Activated T-cell treated with anti-CD3 and anti-CD28 coated beads, Interleukin-2, amount 50 U/mL, for 4 hours (primary cell): ENCODE measurements around the gene MAPKAPK5. TPM values are rescaled to one million over a fixed set of nuclear protein-coding genes. Genes with fewer than 3 reads are reported as not detected.

Source experiments
- ATAC-seq, 2 donors: fragments of 200-7000 bp; cut with Tn5 transposase; one replicate each; pipeline ENCODE4 v1.10.0; 2021
- DNase-seq: peaks from one replicate; pipeline ENCODE4 v3.0.0-alpha.2; 2020
- H3K27me3 Mint-ChIP-seq: one replicate; pipeline ENCODE4 v1.8.0; 2021; ENCODE audit warnings: low read depth, mixed read lengths
- H3K36me3 Mint-ChIP-seq: one replicate; pipeline ENCODE4 v1.8.0; 2022; ENCODE audit warnings: mixed read lengths; ENCODE audit not compliant: insufficient read depth
- H3K4me1 Mint-ChIP-seq: one replicate; pipeline ENCODE4 v1.8.0; 2021; ENCODE audit warnings: low read depth, mixed read lengths
- H3K4me3 Mint-ChIP-seq: one replicate; pipeline ENCODE4 v1.8.0; 2021; ENCODE audit warnings: mild to moderate bottlenecking, moderate library complexity, mixed read lengths
- H3K9me3 Mint-ChIP-seq: one replicate; pipeline ENCODE4 v1.8.0; 2021; ENCODE audit warnings: mixed read lengths
- total RNA-seq, 3 donors: library from RNA; stranded (reverse); gene quantifications; one replicate each; pipeline ENCODE4 v1.2.1, GENCODE V29; 2021

The MAPKAPK5 gene
- total RNA-seq, 3 donors from 2014 or later = 98.7 to 109 (median 98.9) TPM

DNA sequence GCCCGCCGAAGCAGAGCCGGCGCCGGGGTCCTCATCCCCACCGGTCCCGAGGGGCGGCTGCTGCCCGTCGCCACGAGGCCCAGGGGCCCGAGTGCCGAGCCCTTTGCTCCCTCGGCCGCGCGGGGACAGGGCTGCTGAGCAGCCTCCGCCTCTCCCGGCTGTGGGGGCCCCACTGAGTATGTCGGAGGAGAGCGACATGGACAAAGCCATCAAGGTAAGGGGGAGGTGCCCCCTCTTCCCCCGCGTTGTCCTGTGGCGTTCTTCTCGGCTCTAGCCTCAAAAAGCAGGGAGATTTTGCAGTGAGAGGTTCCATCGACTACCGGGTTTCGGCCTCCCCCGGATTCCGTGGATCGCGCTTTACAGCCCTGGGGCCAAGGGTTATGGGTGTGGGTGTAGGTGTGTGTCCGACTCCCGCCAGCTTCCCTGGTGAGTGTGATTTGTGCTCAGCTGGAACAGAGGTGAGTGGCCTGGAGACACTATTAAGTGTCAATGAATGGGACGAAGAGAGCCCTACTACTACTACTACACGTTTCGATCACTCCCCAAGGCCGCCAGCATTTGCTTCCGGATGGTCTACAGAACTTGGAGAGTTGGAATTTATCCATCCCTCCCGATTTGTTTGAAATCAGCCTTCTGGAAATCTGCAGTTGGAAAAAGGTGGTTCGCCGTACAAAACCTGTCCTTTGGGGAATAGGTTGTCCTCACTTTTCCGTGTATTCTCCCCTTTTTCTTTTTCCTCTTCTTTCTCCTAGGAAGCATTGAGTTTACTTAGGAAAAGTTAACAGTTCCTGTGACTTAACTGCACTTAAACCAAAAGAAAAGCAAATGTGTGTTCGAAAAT lies 748 bp downstream of the MAPKAPK5 start:
- H3K27me3 Mint-ChIP-seq = no peaks in the 10 kb centered on the region
- DNase-seq (peak; percentile 11), ATAC-seq (peak; percentile 31 to 35)
- peak overlapping the region; percentile 95 for H3K4me3 Mint-ChIP-seq
- H3K36me3 Mint-ChIP-seq = peaks cover 23% of the 10 kb centered on the region
- H3K4me1 Mint-ChIP-seq = peaks cover 57% of the 10 kb centered on the region
- no peaks in the 10 kb centered on the region for H3K9me3 Mint-ChIP-seq

DNA sequence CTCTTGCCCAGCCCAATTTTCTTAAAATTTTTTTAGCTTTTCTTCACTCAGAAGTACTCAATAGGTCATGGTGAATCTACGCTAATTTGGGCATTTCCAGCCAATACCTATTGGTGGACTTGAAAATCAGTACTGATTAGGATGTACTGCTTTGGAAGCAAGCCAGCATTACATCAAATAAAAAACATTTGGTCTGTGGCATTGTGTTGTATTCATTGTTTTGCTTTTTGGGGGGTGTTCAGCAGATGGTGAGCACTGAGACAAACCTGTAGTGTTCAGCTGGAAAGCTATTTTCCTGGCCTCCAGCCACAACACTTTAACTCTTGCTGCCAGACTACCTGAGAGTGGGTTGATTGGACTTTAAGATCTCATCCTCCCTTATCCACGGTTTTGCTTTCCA lies 4.0 kb downstream of the MAPKAPK5 start:
- Mint-ChIP-seq H3K4me3 (no peak overlapping the region), H3K4me1 (peaks cover 46% of the 10 kb centered on the region), H3K36me3 (peaks cover 20% of the 10 kb centered on the region), H3K9me3 (peaks cover 3% of the 10 kb centered on the region), H3K27me3 (no peaks in the 10 kb centered on the region)
- DNase-seq (no peak), ATAC-seq (no peak)

DNA sequence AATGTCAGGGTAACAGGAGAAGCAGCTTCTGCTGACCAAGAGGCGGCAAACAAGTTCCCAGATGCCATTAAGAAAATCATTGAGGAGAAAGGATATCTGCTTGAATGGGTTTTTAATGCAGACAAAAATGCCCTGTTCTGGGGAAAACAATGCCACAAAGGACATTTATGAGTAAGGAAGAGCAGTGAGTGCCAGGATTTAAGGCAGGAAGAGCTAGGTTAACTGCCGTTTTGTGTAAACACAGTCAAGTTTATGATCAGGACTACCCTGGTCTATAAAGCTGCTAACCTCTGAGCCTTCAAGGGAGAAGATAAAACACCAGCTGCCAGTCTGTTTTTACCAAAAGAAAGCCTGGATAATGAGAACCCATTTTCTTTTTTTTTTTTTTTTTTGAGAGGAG lies 8.5 kb downstream of the MAPKAPK5 start:
- H3K9me3 Mint-ChIP-seq = peaks cover 3% of the 10 kb centered on the region
- DNase-seq (no peak), ATAC-seq (no peak)
- peaks cover 24% of the 10 kb centered on the region for H3K36me3 Mint-ChIP-seq
- no peaks in the 10 kb centered on the region for H3K27me3 Mint-ChIP-seq
- H3K4me1 Mint-ChIP-seq = peaks cover 40% of the 10 kb centered on the region
- H3K4me3 Mint-ChIP-seq = no peak overlapping the region

DNA sequence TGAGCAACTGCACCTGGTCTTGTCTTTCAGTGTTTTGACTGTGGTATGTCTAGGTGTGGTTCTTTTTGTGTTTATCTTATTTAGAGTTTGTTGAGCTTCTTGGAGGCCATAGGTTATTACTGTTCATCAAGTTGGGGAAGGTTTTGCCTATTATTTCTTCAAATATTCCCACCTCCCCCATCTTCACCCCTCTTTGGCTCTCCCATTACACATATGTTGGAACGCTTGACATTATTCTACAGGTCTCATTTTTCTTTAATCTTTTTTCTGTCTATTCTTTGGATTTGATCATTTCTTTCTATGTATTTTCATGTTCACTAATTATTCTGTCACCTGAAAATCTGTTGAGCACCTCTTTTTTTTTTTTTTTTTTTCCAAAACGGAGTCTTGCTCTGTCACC lies 16.2 kb downstream of the MAPKAPK5 start:
- DNase-seq (no peak), ATAC-seq (no peak)
- peaks cover 35% of the 10 kb centered on the region for H3K4me1 Mint-ChIP-seq
- H3K9me3 Mint-ChIP-seq = no peaks in the 10 kb centered on the region
- no peaks in the 10 kb centered on the region for H3K27me3 Mint-ChIP-seq
- peaks cover 11% of the 10 kb centered on the region for H3K36me3 Mint-ChIP-seq
- no peak overlapping the region for H3K4me3 Mint-ChIP-seq

- Mint-ChIP-seq H3K4me3 (no peak overlapping the region), H3K4me1 (peaks cover 36% of the 10 kb centered on the region), H3K9me3 (no peaks in the 10 kb centered on the region), H3K27me3 (no peaks in the 10 kb centered on the region), H3K36me3 (peaks cover 11% of the 10 kb centered on the region)
- ATAC-seq (no peak), DNase-seq (no peak)
Observed at GRCh38 chr12:111858778-111859177, 16.8 kb downstream of the MAPKAPK5 start.

DNA sequence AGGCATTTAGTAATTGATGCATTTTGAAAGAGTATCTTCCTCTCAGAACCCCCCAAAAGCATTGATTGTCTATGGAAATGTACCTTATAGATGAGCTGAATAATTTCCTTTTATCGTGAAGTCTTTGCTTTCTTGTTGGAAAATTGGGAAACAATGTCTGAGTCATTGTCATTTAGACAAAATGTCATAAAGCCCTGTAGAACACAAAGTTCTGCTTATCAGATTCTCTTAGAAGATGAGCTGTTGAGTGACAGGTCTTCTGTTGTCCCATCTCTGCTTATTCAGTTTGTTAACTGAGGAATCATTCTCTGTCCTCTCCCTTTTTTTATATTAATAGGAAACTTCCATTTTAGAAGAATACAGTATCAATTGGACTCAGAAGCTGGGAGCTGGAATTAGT lies 22.9 kb downstream of the MAPKAPK5 start:
- Mint-ChIP-seq H3K9me3 (no peaks in the 10 kb centered on the region), H3K4me1 (peaks cover 14% of the 10 kb centered on the region), H3K36me3 (peaks cover 18% of the 10 kb centered on the region), H3K27me3 (no peaks in the 10 kb centered on the region), H3K4me3 (no peak overlapping the region)
- DNase-seq = no peak
- ATAC-seq = no peak

- DNase-seq (no peak), ATAC-seq (no peak)
- Mint-ChIP-seq H3K4me1 (peaks cover 5% of the 10 kb centered on the region), H3K4me3 (no peak overlapping the region), H3K27me3 (no peaks in the 10 kb centered on the region), H3K36me3 (peaks cover 40% of the 10 kb centered on the region), H3K9me3 (no peaks in the 10 kb centered on the region)
Observed at GRCh38 chr12:111867531-111867930, 25.5 kb downstream of the MAPKAPK5 start.

- H3K4me1 Mint-ChIP-seq = no peaks in the 10 kb centered on the region
- no peaks in the 10 kb centered on the region for H3K27me3 Mint-ChIP-seq
- peaks cover 45% of the 10 kb centered on the region for H3K36me3 Mint-ChIP-seq
- ATAC-seq (no peak), DNase-seq (no peak)
- no peaks in the 10 kb centered on the region for H3K9me3 Mint-ChIP-seq
- H3K4me3 Mint-ChIP-seq = no peak overlapping the region
Observed at GRCh38 chr12:111868676-111869588, 26.9 kb downstream of the MAPKAPK5 start.

DNA sequence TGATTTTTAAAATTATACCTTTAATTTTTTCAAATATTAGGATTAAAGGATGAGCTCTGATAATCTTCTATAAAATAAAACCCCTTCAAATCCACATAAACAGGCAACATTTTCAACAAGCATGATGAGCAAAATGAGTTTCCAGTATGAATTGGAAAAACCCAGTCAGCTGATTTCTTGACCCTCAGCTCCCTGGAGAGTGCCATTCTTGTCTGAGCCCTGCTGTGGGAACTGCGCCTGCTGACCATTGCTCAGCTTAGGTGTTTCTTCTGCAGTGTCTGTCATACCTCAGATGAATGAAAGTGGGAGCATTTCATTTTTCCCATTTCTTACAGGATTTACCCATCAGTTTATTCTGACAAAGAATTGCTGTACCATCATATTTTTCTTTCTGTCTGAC lies 27.6 kb downstream of the MAPKAPK5 start:
- H3K4me1 Mint-ChIP-seq = no peaks in the 10 kb centered on the region
- H3K9me3 Mint-ChIP-seq = no peaks in the 10 kb centered on the region
- H3K4me3 Mint-ChIP-seq = no peak overlapping the region
- H3K36me3 Mint-ChIP-seq = peaks cover 45% of the 10 kb centered on the region
- H3K27me3 Mint-ChIP-seq = no peaks in the 10 kb centered on the region
- DNase-seq (no peak), ATAC-seq (no peak)

DNA sequence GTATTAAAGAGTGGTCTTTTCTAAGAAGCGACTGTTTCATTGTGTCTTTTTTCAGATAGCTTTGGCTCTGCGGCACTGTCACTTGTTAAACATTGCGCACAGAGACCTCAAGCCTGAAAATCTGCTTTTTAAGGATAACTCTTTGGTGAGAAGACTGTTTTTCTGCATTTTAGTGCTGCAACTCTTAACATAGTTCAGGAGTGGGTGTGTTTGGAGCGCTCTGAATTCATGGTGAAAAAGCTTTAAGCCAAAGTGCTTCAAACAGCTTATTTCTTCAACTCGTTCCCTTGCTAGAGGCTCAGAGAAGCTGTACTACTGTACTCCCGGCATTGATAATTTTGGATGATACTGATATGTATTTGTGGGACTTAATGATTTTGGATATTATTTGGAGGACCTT lies 28.2 kb downstream of the MAPKAPK5 start:
- Mint-ChIP-seq H3K27me3 (no peaks in the 10 kb centered on the region), H3K9me3 (no peaks in the 10 kb centered on the region), H3K4me3 (no peak overlapping the region), H3K4me1 (no peaks in the 10 kb centered on the region), H3K36me3 (peaks cover 46% of the 10 kb centered on the region)
- ATAC-seq (no peak), DNase-seq (no peak)

GRCh38 chr12:111870706-111871105 lies 28.7 kb downstream of the MAPKAPK5 start:
- Mint-ChIP-seq H3K9me3 (no peaks in the 10 kb centered on the region), H3K4me3 (no peak overlapping the region), H3K36me3 (peaks cover 48% of the 10 kb centered on the region), H3K4me1 (no peaks in the 10 kb centered on the region), H3K27me3 (no peaks in the 10 kb centered on the region)
- ATAC-seq = no peak
- DNase-seq = no peak

DNA sequence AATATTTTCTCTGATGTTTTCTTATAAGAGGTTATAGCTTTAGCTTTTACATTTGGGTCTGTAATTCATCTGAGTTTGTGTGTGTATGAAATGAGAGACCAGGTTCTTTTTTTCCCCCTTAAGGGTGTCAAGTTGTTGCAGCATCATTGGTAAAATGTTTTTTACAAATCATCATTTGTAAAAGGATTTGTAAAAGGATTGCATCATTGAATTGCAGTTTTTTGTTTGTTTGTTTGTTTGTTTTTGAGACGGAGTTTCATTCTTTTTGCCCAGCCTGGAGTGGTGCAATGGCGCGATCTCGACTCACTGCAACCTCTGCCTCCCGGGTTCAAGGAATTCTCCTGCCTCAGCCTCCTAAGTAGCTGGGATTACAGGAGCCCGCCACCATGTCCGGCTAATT lies 31.1 kb downstream of the MAPKAPK5 start:
- DNase-seq = no peak
- H3K27me3 Mint-ChIP-seq = no peaks in the 10 kb centered on the region
- no peak overlapping the region for H3K4me3 Mint-ChIP-seq
- H3K36me3 Mint-ChIP-seq = peaks cover 46% of the 10 kb centered on the region
- H3K4me1 Mint-ChIP-seq = peaks cover 1% of the 10 kb centered on the region
- H3K9me3 Mint-ChIP-seq = no peaks in the 10 kb centered on the region
- ATAC-seq = no peak

- Mint-ChIP-seq H3K36me3 (peaks cover 37% of the 10 kb centered on the region), H3K4me3 (no peak overlapping the region), H3K4me1 (no peaks in the 10 kb centered on the region), H3K9me3 (no peaks in the 10 kb centered on the region), H3K27me3 (no peaks in the 10 kb centered on the region)
- no peak for DNase-seq
- ATAC-seq = no peak
Observed at GRCh38 chr12:111881716-111882115, 39.7 kb downstream of the MAPKAPK5 start.

DNA sequence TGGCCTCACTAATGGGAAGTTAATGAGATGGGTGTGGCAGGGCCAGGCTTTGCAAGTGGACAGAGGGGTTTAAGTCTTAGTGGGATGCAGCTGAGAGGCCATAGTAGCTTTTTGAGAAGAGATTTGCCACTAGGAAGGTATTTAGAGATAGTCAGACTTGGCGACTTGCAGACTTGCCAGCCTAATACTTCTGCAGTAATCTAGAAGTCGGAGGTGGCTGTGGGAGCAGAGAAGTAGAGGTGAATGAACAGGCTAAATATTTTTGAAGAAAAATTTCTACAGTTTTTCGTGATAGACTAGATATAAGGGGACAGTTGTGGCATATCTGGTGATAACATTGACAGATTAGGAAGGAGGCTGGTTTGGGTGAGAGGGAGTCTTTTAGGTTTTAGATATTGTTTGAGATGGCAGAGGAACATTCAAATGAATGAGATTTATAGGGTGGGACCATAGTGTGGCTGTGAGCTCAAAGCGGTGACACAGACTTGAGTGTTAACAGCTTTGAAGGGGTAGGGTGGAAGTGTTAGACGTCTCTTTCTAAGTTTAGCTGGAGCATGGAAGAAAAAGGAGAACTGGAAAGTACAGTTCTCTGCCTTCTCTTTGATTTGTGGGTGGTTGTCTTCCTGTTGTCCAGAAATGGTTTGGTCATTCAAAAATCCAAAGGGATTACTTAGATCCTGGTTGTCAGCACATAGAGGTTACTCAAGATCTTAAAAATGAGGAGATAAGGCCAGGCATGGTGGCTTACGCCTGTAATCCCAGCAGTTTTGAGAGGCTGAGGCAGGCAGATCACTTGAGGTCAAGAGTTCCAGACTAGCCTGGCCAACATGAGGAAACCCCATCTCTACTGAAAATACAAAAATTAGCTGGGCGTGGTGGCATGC lies 44.9 kb downstream of the MAPKAPK5 start:
- DNase-seq (no peak), ATAC-seq (no peak)
- Mint-ChIP-seq H3K27me3 (no peaks in the 10 kb centered on the region), H3K4me3 (no peak overlapping the region), H3K4me1 (no peaks in the 10 kb centered on the region), H3K36me3 (peaks cover 62% of the 10 kb centered on the region), H3K9me3 (no peaks in the 10 kb centered on the region)
